DMS79 treated with DMSO at 0.1 percent for 48 hours (cell line): Measurements from ENCODE around the gene GOSR1.
"Not testable (repeated sequence)": the region's sequence is repeated elsewhere in the genome, so short reads cannot be mapped to it uniquely, and the experiment has no call there.

Experiments used
- DNase-seq: peaks from one replicate; lab custom pipeline; 2025; lab: John Stamatoyannopoulos, UW

GOSR1 gene

DNA sequence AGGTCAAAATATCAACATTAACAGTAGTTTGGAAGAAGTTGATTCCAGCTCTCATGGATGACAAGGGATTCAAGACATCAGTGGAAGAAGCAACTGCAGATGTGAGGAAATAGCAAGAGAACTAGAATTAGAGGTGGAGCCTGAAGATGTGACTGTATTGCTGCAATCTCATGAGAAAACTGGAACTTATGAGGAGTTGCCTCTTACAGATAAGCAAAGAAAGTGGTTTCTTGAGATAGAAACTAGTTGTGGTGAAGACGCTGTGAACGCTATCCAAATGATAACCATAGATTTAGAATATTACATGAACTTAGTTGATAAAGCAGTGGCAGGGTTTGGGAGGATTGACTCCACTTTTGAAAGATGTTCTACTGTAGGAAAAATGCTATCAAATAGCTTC, 67.8 kb downstream of the GOSR1 start:
- no peak for DNase-seq

DNA sequence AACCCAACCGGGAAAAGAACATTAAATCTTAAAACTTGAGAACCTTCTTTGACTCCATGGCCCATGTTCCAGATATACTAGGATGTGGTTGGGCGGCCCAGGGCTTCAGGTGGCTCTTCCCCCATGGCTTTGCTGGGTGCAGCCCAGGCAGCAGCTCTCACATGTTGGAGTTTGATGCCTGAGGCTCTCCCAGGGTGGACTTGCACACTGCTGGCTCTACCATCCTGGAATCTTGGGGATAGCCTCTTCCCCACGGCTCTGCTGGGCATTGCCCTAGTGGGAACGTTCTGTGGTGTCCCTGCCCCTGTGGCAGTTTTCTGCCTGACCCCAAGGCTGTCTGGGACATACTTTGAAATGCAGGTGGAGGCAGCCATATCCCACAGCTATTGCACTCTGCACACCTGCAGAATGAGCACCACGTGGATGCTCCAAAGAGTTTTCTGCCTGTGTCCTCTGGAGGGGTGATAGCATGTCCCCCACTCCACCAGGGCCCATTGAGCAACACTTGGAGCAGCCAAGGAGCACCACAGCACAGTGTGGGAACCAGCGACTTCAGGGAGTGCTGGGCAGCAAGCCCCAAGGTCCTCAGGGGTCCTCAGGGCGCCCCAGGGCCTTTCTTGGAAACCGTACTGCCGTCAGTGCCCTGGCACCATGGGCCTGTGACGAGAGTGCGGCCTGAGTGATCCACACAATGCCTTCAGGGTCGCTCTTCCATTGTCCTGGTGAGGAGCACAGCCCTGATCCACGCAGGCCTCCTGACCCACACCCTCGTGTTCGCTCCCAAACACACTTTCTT, 70.8 kb downstream of the GOSR1 start:
- no peak for DNase-seq

GRCh38 chr17:30549181-30549580, 72.0 kb downstream of the GOSR1 start:
- not testable (repeated sequence) for DNase-seq

DNA sequence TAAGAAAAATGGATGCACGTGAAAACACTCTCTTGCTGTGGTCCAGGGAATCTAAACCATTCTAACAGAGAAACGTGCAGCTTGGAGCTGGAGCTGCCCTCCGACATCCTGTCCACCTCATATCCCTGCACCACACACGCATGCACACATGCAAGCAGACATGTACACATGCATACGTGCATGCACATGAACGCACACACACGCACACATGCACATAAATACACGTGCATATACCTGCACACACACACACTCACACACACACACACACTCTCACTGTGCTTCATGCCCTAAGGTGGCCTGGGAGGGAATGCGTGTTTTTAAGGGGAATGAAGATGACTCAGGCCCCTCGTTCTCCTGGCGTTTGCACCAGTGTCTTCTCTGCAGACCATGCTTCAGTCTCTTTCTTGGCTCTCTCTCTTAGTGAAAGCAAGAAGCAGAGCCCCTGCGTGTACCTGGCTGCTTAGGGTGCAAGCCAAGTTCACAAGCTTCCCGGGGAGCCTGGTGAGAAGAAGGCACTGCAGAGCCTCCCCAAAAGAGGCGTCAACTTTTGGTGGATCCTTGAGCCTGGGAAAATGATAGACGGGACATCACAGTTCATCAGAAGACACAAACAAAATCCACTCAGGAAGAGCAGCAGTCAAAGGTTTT, 72.8 kb downstream of the GOSR1 start:
- DNase-seq, result no peak

DNA sequence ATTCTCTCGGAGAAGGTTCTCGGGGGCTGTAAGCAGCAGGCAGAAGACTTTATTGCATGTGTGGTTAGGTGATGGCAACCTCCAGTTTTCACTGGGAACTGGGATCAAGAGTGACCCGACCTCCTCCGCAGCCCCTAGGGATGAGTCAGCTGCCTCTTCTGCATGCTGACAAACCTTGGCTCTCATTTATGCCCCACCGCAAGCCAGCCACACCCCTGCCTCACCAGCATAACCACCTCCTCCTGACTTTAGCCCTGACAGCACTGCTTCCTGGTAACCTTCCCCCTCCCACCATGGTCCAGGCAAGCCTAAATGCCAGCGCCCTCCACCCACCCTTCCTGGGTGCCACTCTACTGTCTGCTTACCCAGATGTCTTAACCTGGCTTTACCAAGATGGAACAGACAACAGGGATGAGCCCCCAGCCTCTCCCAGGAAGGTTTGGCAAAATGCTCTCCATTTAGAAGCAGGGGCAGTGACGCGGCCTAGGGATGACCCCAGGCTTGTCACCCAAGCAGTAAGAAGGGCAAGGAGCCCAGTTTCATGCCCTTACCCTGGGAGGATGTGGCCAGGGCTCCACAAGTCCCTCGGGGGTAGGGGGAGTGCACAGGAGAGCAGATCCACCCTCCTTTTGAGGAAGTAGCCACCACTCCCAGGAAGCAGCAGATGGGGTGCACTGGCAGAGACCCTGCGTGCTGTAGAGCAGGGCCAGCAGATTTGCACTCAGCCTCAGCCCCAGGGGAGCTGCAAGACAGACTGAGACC, 73.5 kb downstream of the GOSR1 start:
- DNase-seq, result no peak

- DNase-seq, result not testable (repeated sequence)
Observed at GRCh38 chr17:30551274-30551995, 74.2 kb downstream of the GOSR1 start.

GRCh38 chr17:30551996-30552339, 74.8 kb downstream of the GOSR1 start:
- DNase-seq, result no peak

DNA sequence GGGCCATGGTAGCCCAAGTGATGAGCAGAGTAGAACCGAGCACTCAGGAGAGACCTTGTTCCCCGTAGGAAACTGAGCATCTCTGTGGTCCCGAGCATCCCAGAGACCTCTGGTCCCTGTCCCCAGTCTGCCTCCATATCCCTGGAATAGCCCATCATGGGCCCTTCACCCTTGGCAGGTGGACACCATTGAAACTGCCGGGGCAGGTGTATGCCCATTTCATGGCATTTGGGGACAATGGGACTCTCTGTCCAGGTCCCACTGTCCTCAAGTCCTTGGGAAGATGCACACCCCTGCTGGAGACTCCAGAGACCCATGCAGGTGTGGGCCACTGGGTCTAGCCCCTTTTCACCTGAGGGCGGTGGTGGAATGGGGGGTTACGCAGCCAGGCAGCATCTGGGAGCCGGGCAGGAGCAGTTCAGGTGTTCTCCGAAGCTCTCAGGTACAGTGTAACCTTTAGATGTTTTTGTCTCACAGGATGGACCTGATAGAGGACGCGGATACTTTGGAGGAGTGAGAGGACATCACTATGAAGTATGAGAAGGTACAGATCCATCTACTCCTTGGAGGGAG, 75.9 kb downstream of the GOSR1 start:
- no peak for DNase-seq

- DNase-seq, result not testable (repeated sequence)
Observed at GRCh38 chr17:30553823-30554440, 76.7 kb downstream of the GOSR1 start.

DNA sequence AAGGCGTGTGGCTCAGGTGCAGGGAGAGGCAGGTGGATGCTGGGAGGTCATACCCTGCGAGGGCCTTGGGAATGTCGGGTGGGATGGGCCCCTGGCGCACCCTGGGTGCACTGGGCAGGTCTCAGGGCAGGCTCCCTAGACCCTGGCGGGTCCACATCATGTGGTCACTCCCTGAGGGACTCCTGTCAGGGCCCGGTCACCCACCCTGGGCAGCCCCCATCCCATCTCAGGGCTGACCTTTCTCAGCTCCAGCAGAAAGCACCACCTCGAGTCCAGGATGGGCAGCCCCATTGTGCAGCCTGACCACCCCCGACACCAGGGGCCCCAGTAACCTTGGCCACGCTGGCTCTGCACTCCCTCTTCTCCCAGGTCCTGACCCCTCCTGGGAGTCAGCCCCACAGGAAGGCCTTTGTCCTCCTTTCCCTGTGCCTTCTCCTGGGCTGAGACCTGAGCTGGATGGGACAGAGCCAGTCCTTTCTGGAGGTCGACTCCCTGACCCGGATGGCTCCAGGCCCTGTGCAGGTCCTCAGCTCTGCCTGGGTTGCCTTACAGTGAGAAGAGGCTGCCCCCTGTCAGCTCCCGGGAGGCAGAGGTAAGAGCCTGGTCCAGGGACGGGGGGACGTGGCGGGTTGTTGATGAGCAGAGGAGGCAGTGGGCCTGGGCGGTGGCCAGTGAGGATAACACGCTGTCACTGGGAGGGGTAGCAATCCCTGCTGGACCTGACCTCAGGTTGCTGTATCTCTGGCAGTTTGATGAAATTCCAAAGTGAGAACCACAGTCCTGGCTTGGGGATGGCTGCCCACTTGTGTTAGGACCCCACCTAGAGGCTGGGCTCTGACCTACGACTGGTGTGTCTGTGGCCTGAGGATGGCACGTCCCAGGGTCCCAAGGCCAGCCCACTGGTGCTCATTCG, 77.9 kb downstream of the GOSR1 start:
- DNase-seq, result no peak

DNA sequence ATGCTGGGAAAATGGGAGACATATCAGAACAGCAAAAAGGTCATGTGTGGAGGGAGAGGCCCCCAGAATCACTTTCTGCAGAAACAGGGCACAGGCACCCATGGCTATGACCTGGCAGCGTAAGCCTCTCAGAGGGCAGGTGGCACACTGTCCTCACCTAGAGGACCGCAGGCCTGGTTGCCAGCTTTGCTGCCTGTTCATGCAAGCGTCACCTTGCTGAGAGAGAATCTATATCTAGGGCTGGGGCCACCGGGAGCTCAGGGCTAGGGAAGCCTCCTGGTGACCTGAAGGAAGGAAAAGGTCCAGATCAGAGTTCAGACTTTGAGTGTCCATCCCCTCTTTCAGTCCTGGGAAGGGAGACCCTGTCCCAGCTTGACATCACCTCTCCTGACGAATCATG, 78.7 kb downstream of the GOSR1 start:
- DNase-seq, result no peak

DNA sequence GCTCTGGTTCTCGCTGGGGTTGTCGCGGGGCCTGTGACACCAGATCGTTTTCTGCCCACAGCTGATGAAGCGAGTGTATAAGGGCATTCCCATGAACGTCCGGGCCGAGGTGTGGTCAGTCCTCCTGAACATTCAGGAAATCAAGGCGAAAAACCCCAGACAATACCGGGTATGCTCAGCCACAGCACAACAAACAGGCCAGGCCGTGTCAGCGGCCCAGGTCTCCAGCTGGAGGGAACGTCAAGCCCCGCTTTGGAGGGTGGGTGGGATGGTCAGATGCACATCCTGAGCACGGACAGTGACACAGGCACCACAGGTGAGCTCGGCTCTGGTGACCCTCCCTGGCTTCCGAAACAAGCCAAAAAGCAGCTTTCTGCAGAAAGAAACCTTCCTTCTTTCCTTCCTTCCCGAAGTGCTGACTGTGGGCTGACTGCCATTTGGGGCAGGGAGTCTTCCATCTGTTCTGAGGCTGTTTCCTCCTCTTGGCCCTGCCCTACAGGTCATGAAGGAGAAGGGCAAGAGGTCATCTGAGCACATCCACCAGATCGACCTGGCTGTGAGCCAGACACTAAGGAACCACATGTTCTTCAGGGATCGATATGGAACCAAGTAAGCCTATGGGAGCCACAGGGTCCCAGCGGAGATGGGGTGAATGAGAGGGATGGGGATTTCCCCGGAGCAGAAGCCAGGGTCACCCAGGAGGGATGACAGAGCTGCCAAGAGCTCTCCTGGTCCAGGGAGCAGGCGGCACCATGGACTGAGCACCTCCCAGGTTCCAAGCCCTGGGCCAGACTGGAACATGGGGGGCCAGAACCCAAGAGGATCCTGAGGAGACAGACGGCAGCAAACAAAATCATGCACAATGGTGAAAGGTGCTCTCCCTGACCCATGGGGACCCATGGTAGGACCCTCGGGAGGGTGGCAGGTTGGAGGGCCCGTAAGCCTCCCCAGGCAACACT, 79.4 kb downstream of the GOSR1 start:
- no peak for DNase-seq

DNA sequence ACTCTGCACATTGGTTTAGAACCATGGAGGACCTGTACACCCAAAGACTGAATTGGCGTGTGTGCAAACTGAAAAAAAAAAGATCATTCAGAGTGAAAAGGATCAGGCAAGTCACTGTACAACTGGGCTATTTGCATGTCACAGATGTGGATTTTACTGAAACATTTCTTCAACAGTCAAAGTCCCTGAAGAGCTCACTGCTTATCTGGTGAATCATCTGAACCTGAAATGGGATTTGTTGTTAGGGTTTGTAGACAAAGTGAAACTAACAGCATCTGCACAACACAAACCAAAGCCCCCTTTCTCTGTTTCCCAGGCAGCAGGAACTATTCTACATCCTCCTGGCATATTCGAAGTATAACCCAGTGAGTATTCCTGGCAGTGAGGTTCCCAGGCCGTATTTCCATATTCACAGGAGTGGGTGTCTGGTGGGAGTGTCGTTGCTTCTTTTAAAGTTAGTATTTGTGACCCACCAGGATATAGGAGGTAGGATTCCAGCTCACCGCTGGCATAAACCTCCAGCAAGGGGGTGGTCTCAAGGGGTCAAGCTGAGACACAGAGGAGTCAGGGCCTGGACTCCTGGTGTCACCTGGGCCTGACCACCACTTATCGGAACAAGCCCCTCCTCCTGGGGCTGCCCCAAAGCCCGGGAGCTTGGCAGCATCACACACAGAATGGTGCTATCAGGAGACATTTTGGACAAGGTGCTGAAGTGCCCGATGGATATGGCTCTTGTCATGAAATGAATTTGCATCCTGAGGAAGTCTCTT, 80.9 kb downstream of the GOSR1 start:
- DNase-seq, result no peak

GRCh38 chr17:30558686-30559545, 81.7 kb downstream of the GOSR1 start:
- no peak for DNase-seq

DNA sequence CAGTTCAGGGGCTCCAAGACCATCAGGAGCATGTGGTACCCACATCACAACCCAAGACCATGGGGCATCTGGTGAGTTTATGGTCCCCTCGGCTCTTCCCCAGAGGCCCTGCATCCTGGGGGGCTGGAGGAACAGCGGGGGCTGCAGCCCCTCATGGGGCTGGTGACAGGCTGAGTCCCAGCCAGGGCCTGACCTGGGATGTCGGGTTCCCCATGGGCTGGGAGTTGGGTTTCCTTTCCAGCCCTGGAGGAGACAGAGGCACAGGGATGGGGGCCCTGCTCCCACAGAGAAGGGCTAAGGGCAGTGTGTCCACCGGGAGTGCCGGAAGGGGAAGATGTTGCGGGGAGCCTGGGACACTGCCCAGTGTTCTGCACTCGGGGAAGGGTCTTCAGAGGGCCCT, 82.4 kb downstream of the GOSR1 start:
- no peak for DNase-seq

- not testable (repeated sequence) for DNase-seq
Observed at GRCh38 chr17:30560117-30561026, 83.2 kb downstream of the GOSR1 start.
